Kidney tubule cell (primary cell): ENCODE data around the gene PALD1.
"Not testable (repeated sequence)": the region's sequence is repeated elsewhere in the genome, so short reads cannot be mapped to it uniquely, and the experiment has no call there.

Experiments used
- DNase-seq: peaks from one replicate; pipeline ENCODE4 v3.0.0-alpha.2; 2018; ENCODE audit warnings: low spot score

Gene PALD1

GRCh38 chr10:70614364-70614763 lies 135.8 kb downstream of the PALD1 start:
- not testable (repeated sequence) for DNase-seq

GRCh38 chr10:70615211-70615610 lies 136.6 kb downstream of the PALD1 start:
- no peak for DNase-seq

- no peak for DNase-seq
Measured at GRCh38 chr10:70615784-70616522, 137.4 kb downstream of the PALD1 start.

- DNase-seq, result no peak
Measured at GRCh38 chr10:70616761-70617160, 138.2 kb downstream of the PALD1 start.
